Measurements from ENCODE around the gene RNLS. TPM values are rescaled to one million over a fixed set of nuclear protein-coding genes. Genes with fewer than 3 reads are reported as not detected.
"Not testable (repeated sequence)": the region's sequence is repeated elsewhere in the genome, so short reads cannot be mapped to it uniquely, and the experiment has no call there.

Gene RNLS
- total RNA-seq, 1 experiment from 2014 or later = 50.9 TPM

DNA sequence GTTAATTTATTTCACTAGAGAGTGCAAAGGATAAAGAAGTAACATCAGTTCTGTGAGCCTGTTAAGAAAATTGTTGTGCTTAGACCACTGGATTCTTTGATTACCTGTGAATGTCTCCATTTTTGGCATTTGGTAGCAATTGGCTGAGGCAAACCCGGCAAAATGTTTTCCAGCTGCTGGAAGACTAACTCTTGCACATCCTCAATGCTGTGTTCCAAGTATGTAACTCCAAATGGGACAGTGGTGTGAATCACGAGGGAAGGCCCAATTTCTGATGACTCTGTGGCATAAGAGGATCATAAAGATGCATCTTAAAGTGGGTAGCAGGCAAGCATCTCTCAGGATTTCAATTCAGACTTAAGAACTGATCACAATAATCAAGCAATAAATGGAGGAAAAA is 268.8 kb downstream of the RNLS start:
- no peak for DNase-seq (ENCODE audit: low read depth, low spot score)
- in situ Hi-C loops (cut with HindIII; ENCODE audit: low pct_unique_long_range_greater_than_20kb, low sequenced_read_pairs) = no loop called here

DNA sequence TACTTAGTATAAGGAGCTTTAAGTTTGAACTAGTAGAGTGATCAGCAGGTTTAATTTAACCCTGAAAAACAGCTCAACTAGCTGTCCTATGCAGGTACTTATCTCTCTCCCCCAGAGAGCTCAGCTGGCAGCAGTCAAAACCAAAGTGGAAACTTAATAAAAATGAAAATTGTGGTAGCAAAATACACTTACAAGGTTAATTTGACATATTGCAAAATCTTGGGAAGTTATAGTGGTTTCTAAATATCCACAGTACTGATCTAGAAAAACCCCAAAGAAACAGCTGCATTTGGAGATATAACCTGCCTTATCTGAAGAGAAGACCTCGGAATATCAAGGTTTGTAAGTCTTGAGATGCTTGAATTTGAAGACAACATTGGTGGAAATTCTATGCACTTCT is 269.2 kb downstream of the RNLS start:
- in situ Hi-C loops (cut with HindIII; ENCODE audit: low pct_unique_long_range_greater_than_20kb, low sequenced_read_pairs) = no loop called here
- DNase-seq (ENCODE audit: low read depth, low spot score) = no peak

DNA sequence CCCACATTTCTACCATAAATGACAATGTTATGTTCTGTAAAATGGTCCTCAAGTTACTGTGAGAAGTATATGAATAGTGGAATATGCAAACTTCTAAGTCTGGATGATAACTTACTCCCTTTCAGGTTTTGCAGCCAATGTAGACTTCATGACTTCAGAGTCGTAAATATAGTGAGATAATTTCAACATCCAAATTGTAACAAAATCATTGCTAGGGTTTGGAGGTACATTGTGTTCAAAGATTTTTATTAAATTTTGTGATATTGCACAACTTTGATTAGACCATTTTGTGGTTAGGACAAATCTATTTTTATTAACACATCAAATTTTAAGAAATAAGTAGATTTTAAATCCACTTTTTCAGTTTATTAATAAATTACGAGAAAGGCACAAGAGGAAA is 270.3 kb downstream of the RNLS start:
- in situ Hi-C loops (cut with HindIII; ENCODE audit: low pct_unique_long_range_greater_than_20kb, low sequenced_read_pairs) = no loop called here
- DNase-seq (ENCODE audit: low read depth, low spot score) = no peak

DNA sequence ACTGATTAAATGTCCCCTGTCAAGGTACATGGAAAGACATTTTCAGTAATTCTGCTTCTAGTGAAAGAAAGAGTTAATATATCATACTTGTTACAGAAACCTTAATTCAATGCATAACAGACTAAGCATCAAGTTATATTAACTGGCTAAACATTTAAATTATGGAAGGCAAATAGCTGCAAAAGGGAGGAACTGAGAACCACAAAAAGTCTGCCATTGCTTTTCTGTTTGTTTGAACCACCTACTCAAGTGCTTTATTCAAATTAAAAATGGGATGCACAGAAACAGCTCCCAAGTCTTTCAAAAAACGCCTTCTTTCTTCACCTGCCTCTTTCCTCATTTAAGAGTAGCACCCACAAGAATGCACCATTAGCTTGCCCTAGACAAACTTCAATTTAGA is 271.9 kb downstream of the RNLS start:
- in situ Hi-C loops (cut with HindIII; ENCODE audit: low pct_unique_long_range_greater_than_20kb, low sequenced_read_pairs) = no loop called here
- DNase-seq (ENCODE audit: low read depth, low spot score) = no peak

DNA sequence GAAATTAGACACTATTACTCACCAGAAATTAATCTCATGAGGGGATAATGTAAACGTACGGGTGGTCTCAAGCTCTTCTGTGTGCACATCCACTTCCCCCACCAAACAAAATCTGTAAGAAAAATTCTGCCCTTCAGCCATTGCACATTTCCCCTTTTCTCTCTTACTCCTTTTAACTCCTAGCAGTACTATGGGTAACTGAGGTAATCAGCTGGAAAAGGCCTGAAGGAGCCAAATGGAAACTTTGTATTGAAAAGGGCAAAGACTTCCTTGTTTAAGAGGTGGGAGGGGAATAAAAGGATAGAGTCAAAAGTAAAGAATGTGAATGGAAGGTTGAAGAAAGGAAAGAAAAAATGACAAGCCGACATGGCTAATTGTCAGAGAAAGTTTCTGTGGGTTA is 273.8 kb downstream of the RNLS start:
- in situ Hi-C loops (cut with HindIII; ENCODE audit: low pct_unique_long_range_greater_than_20kb, low sequenced_read_pairs) = no loop called here
- no peak for DNase-seq (ENCODE audit: low read depth, low spot score)

DNA sequence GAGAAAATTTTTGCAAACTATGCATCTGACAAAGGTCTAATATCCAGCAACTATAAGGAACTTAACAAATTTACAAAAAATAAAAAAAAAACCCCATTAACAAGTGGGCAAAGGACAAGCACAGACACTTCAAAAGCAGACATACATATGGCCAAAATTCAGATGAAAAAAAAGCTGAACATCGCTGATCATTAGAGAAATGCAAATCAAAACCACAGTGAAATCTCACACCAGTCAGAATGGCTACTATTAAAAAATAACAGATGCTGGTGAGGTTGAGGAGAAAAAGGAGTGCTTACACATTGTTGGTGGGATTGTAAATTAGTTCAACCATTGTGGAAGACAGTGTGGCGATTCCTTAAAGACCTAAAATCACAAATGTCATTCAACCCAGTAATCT is 274.8 kb downstream of the RNLS start:
- DNase-seq (ENCODE audit: low read depth, low spot score); in situ Hi-C loops (cut with HindIII; ENCODE audit: low pct_unique_long_range_greater_than_20kb, low sequenced_read_pairs): not testable (repeated sequence)

DNA sequence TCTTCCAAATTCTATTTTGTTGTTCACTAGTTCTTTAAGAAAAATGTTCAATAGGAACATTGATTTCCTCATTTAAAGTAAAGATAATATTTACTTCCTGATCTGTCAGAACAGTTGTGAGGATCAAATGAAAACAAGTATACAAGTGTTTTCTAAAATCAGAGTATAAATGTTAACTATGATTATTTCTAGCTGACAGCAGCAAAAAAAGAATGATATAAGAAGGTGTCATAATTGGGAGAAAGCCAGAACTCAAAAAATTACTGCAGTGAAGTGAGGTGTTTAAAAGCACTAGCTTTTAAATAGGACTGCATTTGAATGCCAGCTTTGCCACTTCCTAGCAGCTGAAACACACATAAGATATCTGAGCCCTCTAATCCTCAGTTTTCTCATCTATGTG is 283.3 kb downstream of the RNLS start:
- no peak for DNase-seq (ENCODE audit: low read depth, low spot score)
- in situ Hi-C loops (cut with HindIII; ENCODE audit: low pct_unique_long_range_greater_than_20kb, low sequenced_read_pairs) = no loop called here

DNA sequence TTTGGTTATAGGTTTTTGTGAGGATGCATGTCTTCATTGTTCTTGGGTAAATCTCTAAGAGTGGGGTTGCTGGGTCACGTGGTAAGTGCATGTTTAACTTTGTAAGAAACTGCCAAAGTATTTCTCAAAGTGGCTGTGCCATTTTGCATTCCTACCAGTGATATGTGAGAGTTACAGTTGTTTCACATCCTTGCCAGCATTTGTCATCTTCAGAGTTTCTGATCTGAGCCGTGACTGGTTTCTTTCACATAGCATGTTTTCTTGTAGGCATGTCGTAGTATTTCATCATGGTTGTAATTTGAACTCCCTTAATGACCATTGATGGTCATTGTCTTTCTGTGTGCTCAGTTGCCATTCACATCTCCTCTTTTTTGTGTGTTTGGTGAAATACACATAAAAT is 286.0 kb downstream of the RNLS start:
- in situ Hi-C loops (cut with HindIII; ENCODE audit: low pct_unique_long_range_greater_than_20kb, low sequenced_read_pairs) = no loop called here
- no peak for DNase-seq (ENCODE audit: low read depth, low spot score)

DNA sequence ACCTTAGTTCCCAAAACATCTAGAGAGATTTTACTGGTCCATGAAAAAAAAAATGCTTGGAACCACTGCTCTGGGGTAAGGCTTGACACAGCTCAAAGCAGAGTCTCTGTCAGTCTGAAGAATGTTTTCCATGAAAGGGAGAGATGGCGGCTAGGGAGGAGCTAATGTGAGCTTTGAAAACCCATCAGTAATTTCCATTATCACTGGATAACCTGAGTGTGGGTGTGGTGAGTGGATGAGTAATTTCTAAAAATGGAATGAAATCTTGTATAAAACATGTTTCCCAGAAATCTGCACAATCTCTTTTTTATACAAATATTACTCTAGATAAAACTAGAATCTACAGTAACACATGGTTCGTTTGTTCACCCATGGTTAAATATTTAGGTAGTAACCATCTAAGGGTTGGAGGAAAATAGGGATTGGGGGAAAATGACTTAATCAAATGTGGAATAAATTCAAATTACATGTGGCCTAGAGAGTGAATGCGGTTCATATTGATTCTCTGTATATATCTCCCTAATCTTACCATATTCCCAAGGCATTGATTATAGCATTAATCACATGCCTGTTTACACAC is 289.4 kb downstream of the RNLS start:
- no peak for DNase-seq (ENCODE audit: low read depth, low spot score)
- in situ Hi-C loops (cut with HindIII; ENCODE audit: low pct_unique_long_range_greater_than_20kb, low sequenced_read_pairs) = no loop called here

DNA sequence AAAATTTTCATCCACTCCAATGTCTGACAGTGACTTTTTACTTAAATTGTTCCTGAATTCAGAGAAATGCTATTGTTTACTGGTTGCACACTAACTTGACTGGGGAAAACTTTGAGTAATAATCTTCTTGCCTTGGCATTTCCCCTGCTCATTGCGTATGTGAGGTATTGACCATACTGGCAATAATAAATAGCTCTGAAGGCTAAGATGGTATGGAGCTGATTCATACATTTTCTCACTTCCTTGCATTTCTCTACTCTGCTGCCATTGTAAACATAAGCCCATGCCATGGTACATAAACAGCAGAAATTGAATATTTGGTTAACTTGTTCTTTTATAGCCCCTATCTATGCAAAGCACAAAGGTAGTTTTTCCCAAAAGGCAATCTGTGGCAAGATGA is 290.0 kb downstream of the RNLS start:
- in situ Hi-C loops (cut with HindIII; ENCODE audit: low pct_unique_long_range_greater_than_20kb, low sequenced_read_pairs) = no loop called here
- no peak for DNase-seq (ENCODE audit: low read depth, low spot score)

DNA sequence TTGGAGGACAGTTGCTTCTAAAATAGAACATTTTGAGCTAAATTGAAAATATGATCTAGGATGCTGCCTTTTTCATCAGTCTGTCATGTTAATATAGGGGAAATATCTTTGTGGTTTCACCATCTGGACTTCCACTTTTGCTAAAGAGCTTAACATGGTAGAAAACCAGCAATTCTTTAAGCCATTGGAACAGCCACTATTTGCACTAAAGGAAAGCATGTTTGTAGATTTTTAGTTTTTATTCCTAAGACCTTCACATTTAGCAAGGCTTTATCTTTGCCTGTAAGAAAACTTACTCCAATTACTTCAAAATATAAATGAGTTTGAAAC is 291.0 kb downstream of the RNLS start:
- in situ Hi-C loops (cut with HindIII; ENCODE audit: low pct_unique_long_range_greater_than_20kb, low sequenced_read_pairs) = no loop called here
- DNase-seq (ENCODE audit: low read depth, low spot score) = no peak

DNA sequence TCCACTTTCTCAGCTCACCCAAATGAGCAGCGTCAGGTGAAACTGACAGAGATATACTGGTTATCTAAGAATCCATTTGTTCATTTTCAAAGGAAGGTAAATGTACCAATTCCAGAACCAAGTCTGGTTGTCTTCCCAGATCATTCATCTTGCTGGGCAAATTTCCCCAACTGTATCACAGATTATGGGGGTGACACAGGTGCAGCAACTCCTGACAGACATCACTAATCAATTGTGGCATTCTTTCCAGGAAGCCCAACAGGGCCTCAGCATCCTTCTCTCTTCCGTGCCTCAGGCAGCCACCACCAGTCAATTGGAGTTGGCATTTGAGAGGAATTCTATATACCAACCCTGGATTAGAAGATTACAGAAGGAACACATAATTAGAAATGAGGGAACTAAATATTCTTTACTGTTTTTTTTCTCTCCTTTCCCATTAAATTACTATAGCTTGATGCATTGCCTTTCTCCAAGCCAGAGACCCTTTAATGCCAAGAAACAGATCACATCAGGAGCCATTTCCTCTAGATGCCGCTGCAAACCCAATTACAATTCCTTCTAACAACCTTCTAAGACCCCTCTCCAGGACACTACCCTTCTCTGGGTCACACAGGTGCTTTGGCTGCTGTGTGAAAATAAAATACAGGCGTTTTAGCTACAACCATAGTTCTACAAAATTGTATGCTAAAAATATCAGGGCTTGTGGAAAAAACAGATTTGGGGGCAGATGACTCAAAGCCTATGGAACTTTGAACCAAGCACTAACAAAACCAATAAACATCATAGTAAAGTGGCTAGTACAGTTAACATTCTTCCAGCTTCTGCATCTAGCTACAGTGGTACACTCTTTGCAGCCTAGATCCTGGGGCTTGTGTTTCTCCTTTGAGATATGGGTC is 291.6 kb downstream of the RNLS start:
- no peak for DNase-seq (ENCODE audit: low read depth, low spot score)
- in situ Hi-C loops (cut with HindIII; ENCODE audit: low pct_unique_long_range_greater_than_20kb, low sequenced_read_pairs) = no loop called here

DNA sequence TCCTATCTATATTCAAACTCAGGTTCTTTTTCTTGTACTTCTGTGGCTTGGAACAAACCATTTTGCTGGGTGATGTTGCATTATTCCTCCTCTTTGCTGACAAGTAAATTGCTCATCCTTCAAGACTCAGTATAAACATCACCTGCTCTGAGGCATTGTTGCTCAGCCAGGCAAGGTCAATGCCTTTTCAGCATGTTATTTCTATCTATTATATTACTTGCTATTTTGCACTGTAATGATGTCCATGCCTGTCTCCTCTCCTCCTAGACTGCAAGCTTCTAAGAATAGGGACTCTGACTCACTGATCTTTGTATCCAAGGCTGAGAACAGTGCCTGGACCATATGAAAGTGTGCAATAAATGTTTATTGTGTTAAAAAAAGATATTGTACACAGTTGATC is 293.8 kb downstream of the RNLS start:
- DNase-seq (ENCODE audit: low read depth, low spot score) = no peak
- in situ Hi-C loops (cut with HindIII; ENCODE audit: low pct_unique_long_range_greater_than_20kb, low sequenced_read_pairs) = no loop called here

DNA sequence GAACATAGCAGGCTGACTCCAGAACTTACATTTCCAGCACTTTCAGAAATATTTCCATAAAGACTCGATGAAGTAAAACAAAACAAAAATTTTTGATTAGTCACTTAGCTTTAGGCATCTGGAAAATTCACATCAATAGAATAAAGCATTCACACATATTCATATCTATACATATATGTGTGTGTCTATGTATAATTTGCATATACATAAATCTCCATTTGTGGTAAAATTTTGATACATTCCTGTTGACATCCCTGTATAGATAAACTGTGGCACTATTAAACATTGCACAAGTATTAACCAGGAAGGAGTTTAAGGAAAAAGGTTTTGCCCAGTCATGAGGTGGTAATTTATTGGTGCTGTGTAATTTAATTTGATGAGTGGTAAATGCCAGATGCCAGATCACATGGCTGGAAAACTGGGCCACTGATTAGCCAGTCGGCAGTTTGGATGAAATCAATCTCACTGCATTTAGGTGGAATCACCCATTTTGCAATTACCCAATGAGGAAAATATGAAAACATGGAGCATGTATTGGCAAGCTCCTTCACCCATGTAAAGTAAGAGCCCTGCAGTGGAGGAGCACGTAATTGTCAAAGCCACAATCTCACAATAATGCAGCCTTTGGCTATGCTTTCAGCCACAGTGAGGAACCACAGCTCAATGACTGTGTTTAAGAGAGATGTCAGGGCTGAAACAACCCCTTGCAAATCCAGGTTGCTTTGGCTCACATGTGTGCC is 294.6 kb downstream of the RNLS start:
- DNase-seq (ENCODE audit: low read depth, low spot score) = no peak
- in situ Hi-C loops (cut with HindIII; ENCODE audit: low pct_unique_long_range_greater_than_20kb, low sequenced_read_pairs) = no loop called here

DNA sequence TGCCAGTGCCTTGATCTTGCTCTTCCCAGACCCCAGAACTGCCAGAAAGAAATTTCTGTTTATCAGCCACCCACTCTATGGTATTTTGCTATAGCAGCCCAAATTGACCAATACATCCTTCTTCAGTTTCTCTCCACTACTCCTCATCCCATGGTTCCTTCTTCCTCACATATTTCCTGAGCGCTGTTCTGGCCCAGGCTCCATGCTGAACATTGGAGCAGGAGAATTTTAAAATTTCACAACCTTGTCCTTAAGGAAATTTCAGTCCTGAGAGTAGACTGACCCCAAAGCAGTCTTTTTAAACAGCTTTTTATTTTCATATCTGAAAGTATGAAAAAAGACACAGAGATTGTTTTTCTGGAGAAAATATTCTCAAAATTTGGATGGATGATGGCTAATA is 297.1 kb downstream of the RNLS start:
- DNase-seq (ENCODE audit: low read depth, low spot score) = no peak
- in situ Hi-C loops (cut with HindIII; ENCODE audit: low pct_unique_long_range_greater_than_20kb, low sequenced_read_pairs) = no loop called here

DNA sequence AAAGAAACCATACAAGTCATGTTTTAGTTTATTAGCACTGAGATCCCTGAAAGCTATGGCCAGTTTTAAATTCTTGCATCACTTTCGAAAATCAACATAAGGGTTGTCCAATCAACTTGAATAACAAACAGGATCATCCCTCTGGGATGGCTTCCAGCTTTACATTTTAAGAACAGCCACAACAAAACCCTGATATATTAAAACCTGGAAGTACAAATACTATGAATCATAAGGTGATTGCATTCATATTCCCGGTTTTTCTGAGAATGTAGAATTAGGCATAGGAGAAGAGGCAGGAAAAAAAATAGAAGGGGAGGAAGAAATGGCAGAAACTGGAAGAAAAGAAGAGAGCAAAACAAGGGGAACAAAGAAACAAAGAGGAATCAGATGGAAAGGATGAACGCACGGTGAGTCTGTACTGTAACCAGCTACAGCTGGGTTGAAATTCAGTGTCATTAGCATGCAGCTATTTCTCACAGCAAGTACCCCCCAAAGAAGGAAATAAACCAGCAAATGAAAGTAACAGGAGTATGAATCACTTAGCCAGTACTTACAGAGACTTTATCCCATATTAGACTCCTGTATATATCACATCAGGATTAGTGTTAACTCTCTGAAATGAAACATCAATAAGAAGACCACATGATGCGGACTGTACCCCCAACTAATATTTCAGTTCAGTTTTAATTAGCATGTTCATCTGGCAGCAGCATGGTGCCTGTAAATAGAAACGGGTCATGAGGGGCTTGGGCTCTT is 301.3 kb downstream of the RNLS start:
- in situ Hi-C loops (cut with HindIII; ENCODE audit: low pct_unique_long_range_greater_than_20kb, low sequenced_read_pairs) = no loop called here
- no peak for DNase-seq (ENCODE audit: low read depth, low spot score)

DNA sequence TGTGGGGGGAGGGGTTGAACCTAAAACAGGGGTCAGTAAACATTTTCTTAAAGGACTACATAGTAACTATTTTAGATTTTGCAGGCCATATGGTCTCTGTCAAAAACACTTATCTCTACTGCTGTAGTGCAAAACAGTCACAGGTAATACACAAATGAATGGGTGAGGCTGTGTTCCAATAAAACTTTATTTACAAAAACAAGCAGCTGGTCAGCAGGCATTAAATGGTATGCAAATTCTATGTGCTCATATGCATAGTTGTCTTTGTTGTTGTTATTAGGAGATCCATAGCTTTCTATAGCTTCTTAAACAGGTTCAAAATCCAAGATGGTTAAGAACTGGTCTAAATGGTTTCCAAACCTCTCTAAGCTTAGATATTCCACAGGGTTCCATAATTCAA is 302.6 kb downstream of the RNLS start:
- in situ Hi-C loops (cut with HindIII; ENCODE audit: low pct_unique_long_range_greater_than_20kb, low sequenced_read_pairs) = no loop called here
- no peak for DNase-seq (ENCODE audit: low read depth, low spot score)

DNA sequence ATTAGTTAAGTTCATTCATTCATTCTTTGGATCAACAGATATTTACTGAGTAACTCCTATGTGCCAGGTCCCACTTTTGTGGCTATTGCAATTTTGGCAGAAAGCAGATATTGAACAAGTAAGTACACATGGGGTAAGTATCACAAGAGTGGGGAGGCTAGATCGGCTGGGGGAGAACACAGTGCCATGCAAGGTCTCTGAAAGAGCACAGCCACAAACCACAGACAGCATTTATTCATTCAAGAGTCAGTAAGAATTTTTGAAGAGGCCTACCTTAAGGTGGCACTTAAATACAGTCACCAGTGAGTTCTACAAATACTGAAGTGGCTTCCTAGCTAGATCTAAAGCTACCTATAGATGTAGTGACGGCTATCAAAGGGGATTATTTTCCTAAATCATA is 304.2 kb downstream of the RNLS start:
- in situ Hi-C loops (cut with HindIII; ENCODE audit: low pct_unique_long_range_greater_than_20kb, low sequenced_read_pairs) = no loop called here
- no peak for DNase-seq (ENCODE audit: low read depth, low spot score)
